OCI-M2 (cell line): ENCODE measurements around the gene DNAAF1.
A peak's percentile ranks its signal among the peaks of the same experiment; 100 is the strongest.

Experiments
- DNase-seq: peaks from one replicate; lab custom pipeline; 2025; ENCODE audit not compliant: unreplicated experiment; lab: John Stamatoyannopoulos, UW

DNAAF1 gene

GRCh38 chr16:84159007-84159406 lies 13.9 kb downstream of the DNAAF1 start:
- no peak for DNase-seq

- no peak for DNase-seq
Observed at GRCh38 chr16:84159800-84160199, 14.7 kb downstream of the DNAAF1 start.

- no peak for DNase-seq
Observed at GRCh38 chr16:84161037-84161436, 15.9 kb downstream of the DNAAF1 start.

- no peak for DNase-seq
Observed at GRCh38 chr16:84161801-84162200, 16.7 kb downstream of the DNAAF1 start.

- DNase-seq = no peak
Observed at GRCh38 chr16:84165746-84166145, 20.6 kb downstream of the DNAAF1 start.

- DNase-seq = no peak
Observed at GRCh38 chr16:84166796-84167695, 21.9 kb downstream of the DNAAF1 start.

- no peak for DNase-seq
Observed at GRCh38 chr16:84169765-84170310, 24.7 kb downstream of the DNAAF1 start.

GRCh38 chr16:84174396-84174795 lies 29.3 kb downstream of the DNAAF1 start:
- DNase-seq = no peak

- peak; percentile 19 for DNase-seq
Observed at GRCh38 chr16:84175350-84176081, 30.4 kb downstream of the DNAAF1 start.

- no peak for DNase-seq
Observed at GRCh38 chr16:84176192-84177053, 31.3 kb downstream of the DNAAF1 start.

GRCh38 chr16:84177741-84178073 lies 32.6 kb downstream of the DNAAF1 start:
- DNase-seq = no peak

GRCh38 chr16:84178146-84178765 lies 33.1 kb downstream of the DNAAF1 start:
- DNase-seq = no peak

GRCh38 chr16:84178892-84179611 lies 33.9 kb downstream of the DNAAF1 start:
- DNase-seq = no peak

- DNase-seq = no peak
Observed at GRCh38 chr16:84179612-84180320, 34.7 kb downstream of the DNAAF1 start.

GRCh38 chr16:84180519-84181140 lies 35.5 kb downstream of the DNAAF1 start:
- no peak for DNase-seq

GRCh38 chr16:84181144-84181915 lies 36.2 kb downstream of the DNAAF1 start:
- no peak for DNase-seq

- DNase-seq = no peak
Observed at GRCh38 chr16:84182104-84182503, 37.0 kb downstream of the DNAAF1 start.
